Suprapubic skin (tissue), 3 donors: Measurements from ENCODE around the gene CHN1.

ENCODE experiments used
- EP300 ChIP-seq: sonication (generic); formaldehyde crosslinking; IDR thresholded peaks from one replicate; pipeline ENCODE4 v1.6.1; 2017; ENCODE audit warnings: antibody characterized with exemption
- POLR2A ChIP-seq, 2 donors: fragments of 450-650 bp; IDR thresholded peaks; one replicate each; pipeline ENCODE4 v1.6.1; 2017; ENCODE audit warnings: antibody characterized with exemption in 2 of 2, mild to moderate bottlenecking in 2 of 2, moderate library complexity in 2 of 2
- TF ChIP-seq, protein P1 (sequence below), 2 donors: fragments of 200-600 bp in 1 of 2; fragments of 450-650 bp in 1 of 2; sonication (generic) in 1 of 2; IDR thresholded peaks; one replicate each; pipeline ENCODE4 v1.5.1; 2016 to 2019; ENCODE audit warnings: antibody characterized with exemption in 2 of 2, mild to moderate bottlenecking in 1 of 2, moderate library complexity in 1 of 2

- TF ChIP-seq POLR2A (IDR thresholded peaks at IDR 0.05), result no peak
- TF ChIP-seq EP300, result no peak
- TF ChIP-seq, protein P1, sequence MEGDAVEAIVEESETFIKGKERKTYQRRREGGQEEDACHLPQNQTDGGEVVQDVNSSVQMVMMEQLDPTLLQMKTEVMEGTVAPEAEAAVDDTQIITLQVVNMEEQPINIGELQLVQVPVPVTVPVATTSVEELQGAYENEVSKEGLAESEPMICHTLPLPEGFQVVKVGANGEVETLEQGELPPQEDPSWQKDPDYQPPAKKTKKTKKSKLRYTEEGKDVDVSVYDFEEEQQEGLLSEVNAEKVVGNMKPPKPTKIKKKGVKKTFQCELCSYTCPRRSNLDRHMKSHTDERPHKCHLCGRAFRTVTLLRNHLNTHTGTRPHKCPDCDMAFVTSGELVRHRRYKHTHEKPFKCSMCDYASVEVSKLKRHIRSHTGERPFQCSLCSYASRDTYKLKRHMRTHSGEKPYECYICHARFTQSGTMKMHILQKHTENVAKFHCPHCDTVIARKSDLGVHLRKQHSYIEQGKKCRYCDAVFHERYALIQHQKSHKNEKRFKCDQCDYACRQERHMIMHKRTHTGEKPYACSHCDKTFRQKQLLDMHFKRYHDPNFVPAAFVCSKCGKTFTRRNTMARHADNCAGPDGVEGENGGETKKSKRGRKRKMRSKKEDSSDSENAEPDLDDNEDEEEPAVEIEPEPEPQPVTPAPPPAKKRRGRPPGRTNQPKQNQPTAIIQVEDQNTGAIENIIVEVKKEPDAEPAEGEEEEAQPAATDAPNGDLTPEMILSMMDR (IDR thresholded peaks at IDR 0.05), result no peak
These were observed 217.5 kb downstream of the CHN1 start for GRCh38 chr2:174787487-174788205.
